AG04449 (cell line): Measurements from ENCODE around the gene SOWAHC.

Experiments
- CTCF ChIA-PET: fragments of 350-600 bp; formaldehyde crosslinking; extraction: SDS; loops from one replicate; lab custom pipeline; 2021; ENCODE audit warnings: antibody characterized with exemption; lab: Yijun Ruan, JAX
- POLR2A ChIA-PET: fragments of 400-600, 350-600 bp; formaldehyde crosslinking; extraction: SDS; loops from one replicate; lab custom pipeline; 2020; ENCODE audit warnings: antibody characterized with exemption, inconsistent platforms; lab: Yijun Ruan, JAX
- DNase-seq: peaks from one replicate; pipeline ENCODE4 v3.0.0-alpha.2; 2010; ENCODE audit warnings: low read depth, low spot score
- H3K4me3 ChIP-seq: 2 replicates; pipeline ENCODE4 v1.5.1; 2011; ENCODE audit warnings: low read depth, mild to moderate bottlenecking, control low read depth, low read length
- TF ChIP-seq, protein P1 (sequence below): IDR thresholded peaks from one replicate; pipeline ENCODE4 v1.5.1; 2011; ENCODE audit warnings: mild to moderate bottlenecking, moderate library complexity, low read length, control low read depth, inconsistent platforms; ENCODE audit not compliant: insufficient read depth; ENCODE audit errors: missing control alignments

The SOWAHC gene

DNA sequence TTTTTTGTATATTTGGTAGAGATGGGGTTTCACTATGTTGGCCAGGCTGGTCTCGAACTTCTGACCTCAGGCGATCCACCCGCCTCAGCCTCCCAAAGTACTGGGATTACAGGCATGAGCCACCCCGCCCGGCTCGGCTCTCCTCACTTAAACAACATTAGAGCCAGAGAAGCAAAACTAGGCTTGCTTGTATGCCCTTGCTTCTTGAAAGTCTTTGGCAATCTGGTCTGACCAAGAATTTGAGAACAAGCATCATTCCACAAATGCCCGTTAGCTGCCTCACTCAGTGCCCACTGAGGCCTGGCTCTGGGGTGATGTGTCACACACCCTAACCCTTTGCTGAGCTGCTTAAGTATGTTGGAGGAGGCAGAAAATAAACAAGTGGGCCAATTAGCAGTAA is 33.5 kb downstream of the SOWAHC start:
- no peak for DNase-seq
- ChIA-PET CTCF (interaction anchor here (0.6 kb wide), 1 partner anchor 11 kb away, joined by 3 read pairs; no protein-coding TSS in a partner anchor), POLR2A (no interaction called here)
- TF ChIP-seq, protein P1, sequence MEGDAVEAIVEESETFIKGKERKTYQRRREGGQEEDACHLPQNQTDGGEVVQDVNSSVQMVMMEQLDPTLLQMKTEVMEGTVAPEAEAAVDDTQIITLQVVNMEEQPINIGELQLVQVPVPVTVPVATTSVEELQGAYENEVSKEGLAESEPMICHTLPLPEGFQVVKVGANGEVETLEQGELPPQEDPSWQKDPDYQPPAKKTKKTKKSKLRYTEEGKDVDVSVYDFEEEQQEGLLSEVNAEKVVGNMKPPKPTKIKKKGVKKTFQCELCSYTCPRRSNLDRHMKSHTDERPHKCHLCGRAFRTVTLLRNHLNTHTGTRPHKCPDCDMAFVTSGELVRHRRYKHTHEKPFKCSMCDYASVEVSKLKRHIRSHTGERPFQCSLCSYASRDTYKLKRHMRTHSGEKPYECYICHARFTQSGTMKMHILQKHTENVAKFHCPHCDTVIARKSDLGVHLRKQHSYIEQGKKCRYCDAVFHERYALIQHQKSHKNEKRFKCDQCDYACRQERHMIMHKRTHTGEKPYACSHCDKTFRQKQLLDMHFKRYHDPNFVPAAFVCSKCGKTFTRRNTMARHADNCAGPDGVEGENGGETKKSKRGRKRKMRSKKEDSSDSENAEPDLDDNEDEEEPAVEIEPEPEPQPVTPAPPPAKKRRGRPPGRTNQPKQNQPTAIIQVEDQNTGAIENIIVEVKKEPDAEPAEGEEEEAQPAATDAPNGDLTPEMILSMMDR = no peak
- H3K4me3 ChIP-seq = no peak overlapping the region

DNA sequence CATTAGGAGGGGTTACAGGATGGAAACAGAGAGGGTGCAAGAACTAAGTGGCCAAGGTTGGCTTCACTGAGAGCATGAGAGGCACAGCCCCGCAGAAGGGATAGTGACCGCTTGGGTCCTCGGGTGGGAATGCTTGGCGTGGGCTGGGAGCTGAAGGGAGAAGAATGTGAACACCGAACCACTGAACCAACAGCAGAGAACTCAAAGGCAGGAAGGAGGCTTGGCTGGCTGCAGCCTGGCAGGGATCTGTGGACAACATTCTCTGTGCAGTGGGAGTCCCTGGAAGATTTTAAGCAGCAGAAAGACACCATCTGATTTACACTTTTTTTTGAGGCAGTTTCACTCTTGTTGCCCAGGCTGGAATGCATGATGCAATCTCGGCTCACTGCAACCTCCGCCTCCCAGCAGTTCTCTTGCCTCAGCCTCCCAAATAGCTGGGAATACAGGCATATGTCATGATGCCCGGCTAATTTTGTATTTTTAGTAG is 33.9 kb downstream of the SOWAHC start:
- no peak overlapping the region for H3K4me3 ChIP-seq
- TF ChIP-seq, protein P1 = no peak
- ChIA-PET CTCF (interaction anchor here (0.6 kb wide), 1 partner anchor 11 kb away, joined by 3 read pairs; no protein-coding TSS in a partner anchor), POLR2A (no interaction called here)
- DNase-seq = no peak

DNA sequence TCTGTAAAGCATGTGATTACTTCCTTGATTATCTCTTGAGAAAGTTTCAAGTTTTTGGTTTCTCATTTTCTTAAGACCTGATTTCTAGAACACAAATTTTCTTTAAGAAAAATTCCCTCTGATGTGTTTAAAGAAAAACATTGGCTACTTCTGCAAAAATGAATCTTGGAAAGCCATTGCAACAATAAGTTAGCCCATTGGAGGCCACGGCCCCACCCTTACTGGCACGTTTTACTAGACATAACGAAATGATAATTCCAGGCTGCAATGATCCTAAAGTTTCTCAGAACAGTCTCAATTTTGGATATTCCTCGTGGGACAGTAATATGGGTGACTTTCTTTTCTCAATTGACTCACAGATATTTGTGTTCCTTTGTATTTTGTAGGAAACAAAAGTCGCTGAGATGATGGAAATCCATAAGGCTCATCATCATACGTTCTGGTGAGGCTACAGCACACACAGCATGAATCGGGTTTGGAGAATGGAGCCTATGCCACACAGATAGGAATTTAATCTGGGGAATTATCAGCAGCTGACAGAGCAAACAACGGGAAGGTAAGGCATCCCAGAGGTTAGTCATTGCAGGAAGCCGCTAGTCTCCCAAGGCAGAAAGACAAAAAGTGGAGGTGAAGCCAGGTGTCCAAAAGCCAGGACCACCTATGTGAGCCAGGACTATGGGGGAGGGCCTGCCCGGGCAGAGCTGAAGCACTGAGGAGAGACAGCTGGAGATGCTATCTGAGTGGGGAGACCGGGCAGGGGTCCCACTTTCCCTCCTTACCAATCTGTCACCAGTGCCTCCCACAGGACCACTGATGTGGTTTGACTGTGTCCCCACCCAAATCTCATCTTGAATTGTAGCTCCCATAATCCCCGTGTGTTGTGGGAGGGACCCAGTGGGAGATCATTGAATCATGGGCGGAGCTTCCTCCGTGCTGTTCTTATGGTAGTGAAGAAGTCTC is 35.9 kb downstream of the SOWAHC start:
- no peak overlapping the region for H3K4me3 ChIP-seq
- ChIA-PET POLR2A (no interaction called here), CTCF (no interaction called here)
- TF ChIP-seq, protein P1 = no peak
- no peak for DNase-seq

DNA sequence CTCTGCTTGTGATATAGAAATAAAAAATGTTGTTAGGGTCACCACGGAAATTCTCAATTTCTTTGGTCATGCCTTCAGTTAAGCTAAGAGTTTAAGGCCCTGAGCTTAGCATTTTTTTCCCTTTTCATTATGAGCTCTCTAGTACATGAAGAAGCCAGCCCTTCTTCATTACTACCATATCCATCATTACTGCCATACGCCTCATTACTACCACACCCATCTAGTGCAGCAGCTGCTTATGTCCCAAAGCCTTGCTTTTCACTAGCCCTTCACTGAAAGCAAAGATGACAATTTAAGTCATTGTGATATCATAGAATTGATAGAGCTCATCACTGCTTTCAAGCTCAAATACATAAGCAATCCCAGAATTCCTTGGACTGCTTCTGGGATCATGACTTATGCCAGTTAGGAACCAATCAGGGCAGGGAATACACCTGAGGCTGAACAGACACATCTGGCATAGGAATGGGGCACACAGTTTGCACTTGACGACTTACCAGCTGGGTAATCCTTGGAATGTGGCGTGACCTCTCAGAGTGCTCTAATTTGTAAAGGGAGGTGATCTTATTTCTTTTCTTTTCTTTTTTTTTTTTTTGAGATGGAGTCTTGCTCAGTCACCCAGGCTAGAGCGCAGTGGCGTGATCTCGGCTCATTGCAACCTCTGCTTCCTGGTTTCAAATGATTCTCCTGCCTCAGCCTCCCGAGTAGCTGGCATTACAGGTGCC is 40.3 kb downstream of the SOWAHC start:
- TF ChIP-seq, protein P1 = no peak
- CTCF ChIA-PET = interaction anchor here (1.2 kb wide), 1 partner anchor 10 kb away, joined by 3 read pairs; no protein-coding TSS in a partner anchor
- DNase-seq = no peak
- no peak overlapping the region for H3K4me3 ChIP-seq
- POLR2A ChIA-PET = no interaction called here

DNA sequence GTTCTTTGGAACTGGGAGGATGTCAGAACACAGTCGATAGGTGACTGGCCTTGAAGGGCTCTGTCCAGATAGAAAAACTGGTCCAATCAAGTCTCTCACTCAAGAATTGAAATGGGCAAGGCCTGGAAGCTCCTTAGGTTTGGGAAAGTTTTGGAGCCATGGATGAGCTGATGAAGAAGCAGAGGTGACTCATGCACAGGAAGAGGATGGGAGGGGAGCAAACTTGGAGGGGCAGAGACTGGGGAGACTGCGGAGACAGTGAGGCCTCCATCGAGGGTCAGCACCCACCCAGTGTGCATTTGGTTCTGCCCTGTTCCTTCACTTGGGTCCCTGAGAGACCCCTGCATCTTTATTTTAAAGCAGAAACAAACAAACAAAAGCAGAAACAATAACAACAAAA is 41.1 kb downstream of the SOWAHC start:
- no peak for DNase-seq
- no peak overlapping the region for H3K4me3 ChIP-seq
- ChIA-PET POLR2A (no interaction called here), CTCF (no interaction called here)
- TF ChIP-seq, protein P1 = no peak

DNA sequence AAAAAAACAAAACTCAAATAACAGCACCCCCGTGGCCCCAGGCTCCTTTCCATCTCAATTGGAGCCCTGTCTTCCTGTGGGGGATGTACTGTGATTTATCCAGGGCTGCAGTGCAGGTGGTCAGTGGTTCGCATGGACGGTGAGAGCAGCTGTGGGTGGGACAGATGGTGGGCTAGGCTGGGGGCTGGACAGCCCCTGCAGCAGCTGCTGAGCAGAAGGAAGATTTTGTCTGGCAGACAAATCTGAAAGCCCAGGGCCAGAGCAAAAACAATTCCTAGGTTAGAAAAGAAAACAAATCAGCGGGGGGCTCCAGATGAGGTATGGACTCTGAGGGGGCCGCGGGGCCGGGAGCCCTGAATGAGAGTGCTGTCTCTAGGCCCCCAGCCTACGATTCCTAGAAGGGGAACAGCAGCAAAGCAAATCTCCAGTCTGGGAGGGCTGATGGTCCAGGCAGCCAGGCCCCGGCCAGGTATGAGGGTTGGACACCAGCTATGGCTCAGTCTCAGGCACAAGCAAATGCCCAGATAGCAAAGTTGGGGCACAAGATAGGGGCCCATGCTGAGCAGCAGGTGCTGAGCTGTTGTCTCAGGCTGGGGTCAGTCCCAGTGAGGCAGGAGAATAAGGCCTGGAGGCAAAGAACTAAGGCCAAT is 45.4 kb downstream of the SOWAHC start:
- POLR2A ChIA-PET = no interaction called here
- no peak for DNase-seq
- TF ChIP-seq, protein P1 = no peak

More for the DNA sequence above, 45.4 kb downstream of the SOWAHC start:
- no peak overlapping the region for H3K4me3 ChIP-seq
- CTCF ChIA-PET = no interaction called here
